22Rv1 (cell line): ENCODE measurements around the gene RAPSN.

Experiments used
- CTCF ChIP-seq: fragments of 450-650 bp; IDR thresholded peaks from 2 replicates; pipeline ENCODE4 v1.5.1; 2017; ENCODE audit warnings: mild to moderate bottlenecking
- ZFX ChIP-seq: fragments of 450-650 bp; IDR thresholded peaks from 2 replicates; pipeline ENCODE4 v1.6.1; 2017; ENCODE audit warnings: antibody characterized with exemption, borderline replicate concordance

DNA sequence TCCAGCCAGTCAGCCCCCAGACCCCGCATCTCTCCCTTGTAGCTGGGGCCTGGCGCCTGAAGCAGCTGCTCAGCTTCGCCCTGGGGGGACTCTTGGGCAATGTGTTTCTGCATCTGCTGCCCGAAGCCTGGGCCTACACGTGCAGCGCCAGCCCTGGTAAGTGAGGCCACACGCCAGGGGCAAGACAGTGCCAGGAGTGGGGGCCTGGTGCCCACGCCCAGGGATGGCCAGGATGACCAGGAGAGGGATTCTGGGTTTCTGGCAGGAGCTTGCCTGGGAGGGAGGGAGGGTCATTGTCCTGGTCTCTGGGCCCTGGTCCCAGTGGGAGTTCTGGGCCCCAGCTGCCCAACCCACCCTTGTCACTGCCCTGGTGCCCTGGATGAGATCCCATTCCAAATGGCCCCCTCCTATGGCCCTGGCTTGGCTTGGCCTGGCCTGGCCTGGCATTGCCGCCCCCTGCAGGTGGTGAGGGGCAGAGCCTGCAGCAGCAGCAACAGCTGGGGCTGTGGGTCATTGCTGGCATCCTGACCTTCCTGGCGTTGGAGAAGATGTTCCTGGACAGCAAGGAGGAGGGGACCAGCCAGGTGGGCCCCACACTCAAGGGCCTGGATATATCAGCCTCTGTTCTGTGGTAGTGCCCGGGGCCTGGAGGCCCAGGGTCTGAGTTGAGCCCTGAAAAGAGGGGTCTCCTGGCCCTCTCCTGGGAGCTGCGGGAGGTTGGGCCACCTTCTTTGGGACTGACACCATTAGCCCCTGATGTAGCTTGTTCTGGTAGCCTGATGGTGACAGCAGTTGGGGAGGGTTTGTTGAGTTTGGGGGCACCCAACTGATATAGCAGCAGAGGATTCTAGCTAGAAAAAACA lies 36.8 kb downstream of the RAPSN start:
- TF ChIP-seq CTCF (peak; percentile 94), ZFX (no peak)
